HG02938 (cell line): Measurements from ENCODE around the gene SPPL3.
"Not testable (repeated sequence)": the region's sequence is repeated elsewhere in the genome, so short reads cannot be mapped to it uniquely, and the experiment has no call there.

Experiments used
- ATAC-seq: cut with Tn5 transposase; IDR thresholded peaks from one replicate; pipeline ENCODE4 v1.9.1; 2021; ENCODE audit warnings: mild to moderate bottlenecking, moderate library complexity; ENCODE audit not compliant: unreplicated experiment

Gene SPPL3

GRCh38 chr12:120792456-120792855 is 111.7 kb downstream of the SPPL3 start:
- not testable (repeated sequence) for ATAC-seq

DNA sequence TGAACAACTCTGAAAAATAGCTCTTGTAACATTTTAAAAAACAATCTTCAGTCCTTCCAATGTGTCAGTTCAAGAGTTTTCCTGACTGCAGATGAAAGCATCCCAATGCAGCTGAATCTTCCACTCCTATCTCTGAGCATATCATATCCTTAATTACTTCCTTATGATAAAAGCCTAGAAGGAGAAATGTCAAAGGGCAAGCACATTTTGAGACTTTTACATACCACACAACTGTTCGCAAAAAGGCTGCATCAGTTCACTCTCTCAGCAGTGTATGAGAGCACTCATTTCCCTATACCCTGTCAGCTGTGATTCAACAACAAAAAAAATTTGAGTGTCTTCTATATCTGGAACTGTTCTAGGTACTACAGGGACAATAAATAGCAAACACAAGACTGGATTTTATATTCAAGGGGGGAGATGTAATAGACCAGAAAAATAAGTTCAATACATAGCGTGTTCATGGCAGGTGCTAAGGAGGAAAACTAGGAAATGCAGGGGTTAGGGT is 112.4 kb downstream of the SPPL3 start:
- no peak for ATAC-seq

- no peak for ATAC-seq
Observed at GRCh38 chr12:120790114-120790513, 114.0 kb downstream of the SPPL3 start.

GRCh38 chr12:120787889-120788288 is 116.3 kb downstream of the SPPL3 start:
- no peak for ATAC-seq

DNA sequence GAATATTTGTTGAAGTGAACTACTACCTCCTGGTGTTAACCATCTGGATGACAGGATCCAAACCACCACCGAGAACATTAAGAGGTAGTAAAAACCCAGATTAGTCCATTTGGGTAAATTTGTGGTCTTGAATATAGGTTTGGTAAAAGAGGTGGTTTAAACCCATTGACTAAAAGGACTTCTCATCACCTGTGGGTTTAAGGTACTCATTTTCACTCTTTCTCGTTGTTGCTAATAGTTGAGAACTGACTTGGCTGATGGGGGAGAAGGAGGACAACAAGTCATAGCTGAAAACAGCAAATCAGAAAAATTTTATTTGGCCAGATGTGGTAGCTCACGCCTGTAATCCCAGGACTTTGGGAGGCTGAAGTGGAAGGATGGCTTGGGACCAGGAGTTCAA is 119.4 kb downstream of the SPPL3 start:
- ATAC-seq: no peak

DNA sequence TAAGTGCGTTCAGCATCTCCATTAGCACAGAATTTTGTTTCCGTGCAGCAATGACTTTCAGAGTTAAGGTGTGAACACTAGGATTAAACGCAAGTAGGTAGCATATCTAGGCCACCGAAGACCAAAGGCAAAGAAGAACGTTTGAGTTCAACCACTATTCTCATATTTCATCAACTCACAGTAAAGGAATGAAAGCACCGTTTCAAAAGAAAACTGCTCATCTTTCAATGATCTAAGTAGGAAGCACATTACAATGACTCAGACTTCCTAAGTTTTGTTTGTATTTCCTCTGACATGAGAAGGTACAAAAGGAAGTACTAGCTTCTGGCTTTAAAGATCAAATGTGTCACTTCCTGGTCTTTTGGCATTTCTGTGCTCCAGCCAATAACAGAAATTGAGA is 121.0 kb downstream of the SPPL3 start:
- ATAC-seq: no peak

- ATAC-seq: no peak
Observed at GRCh38 chr12:120775862-120776552, 128.2 kb downstream of the SPPL3 start.

DNA sequence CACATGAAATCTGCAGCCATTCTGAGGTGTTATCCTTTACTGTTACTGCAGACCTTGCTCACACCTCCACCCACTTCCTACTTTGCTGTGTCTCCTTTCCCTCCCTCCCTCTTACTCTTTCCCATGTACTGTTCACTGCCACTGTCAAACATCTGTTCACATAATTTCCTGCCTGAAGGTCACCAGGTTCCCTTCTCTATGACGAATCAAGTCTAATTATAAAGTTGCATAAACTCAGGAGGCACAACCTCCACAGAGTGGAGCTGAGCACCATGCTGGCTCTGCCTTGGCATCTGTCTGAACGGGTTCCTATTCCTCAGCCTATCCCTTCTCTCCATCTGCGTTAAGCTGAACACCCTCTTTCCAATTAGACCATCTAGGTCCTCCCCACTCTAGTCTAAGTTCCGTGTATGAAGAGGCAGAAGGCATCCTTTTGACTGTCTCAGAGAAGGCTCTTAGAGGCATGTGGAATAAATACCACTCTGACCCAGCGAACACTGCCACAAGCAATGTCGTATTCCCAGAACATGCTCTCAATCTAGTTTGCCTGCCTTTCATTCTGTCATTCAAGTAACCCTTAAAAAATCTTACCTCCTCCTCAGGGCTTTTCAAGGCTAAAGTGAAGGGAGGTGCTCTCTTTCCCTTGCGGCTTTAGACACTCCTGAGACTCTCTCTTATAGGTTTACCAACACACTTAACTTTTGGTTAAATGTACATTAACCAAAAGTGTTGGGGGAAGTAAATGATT is 129.8 kb downstream of the SPPL3 start:
- no peak for ATAC-seq

- ATAC-seq: no peak
Observed at GRCh38 chr12:120771097-120771496, 133.1 kb downstream of the SPPL3 start.

- ATAC-seq: no peak
Observed at GRCh38 chr12:120767071-120768024, 136.8 kb downstream of the SPPL3 start.

GRCh38 chr12:120766566-120766965 is 137.6 kb downstream of the SPPL3 start:
- ATAC-seq: no peak

GRCh38 chr12:120764816-120765215 is 139.3 kb downstream of the SPPL3 start:
- ATAC-seq: no peak

- ATAC-seq: no peak
Observed at GRCh38 chr12:120763250-120763649, 140.9 kb downstream of the SPPL3 start.

DNA sequence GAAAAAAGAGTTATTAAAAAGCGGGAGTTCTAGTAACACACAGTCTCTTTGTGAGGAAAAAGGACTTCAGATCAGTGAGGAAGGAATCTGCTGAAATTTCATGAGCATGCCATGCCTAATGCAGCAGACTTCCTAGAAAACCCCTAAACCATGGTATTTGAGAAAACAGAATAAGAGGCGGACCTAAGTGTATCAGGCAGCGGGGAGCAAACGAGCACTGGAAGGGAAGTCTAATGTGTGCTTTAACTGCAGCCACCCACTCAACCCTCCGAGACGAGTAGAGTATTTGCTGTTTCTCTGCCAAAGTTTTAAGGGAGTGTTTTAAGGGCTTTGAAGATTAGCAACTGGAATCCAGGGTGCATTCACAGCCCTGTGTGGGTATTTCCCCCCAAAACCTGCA is 142.1 kb downstream of the SPPL3 start:
- ATAC-seq: no peak

GRCh38 chr12:120761519-120761934 is 142.6 kb downstream of the SPPL3 start:
- no peak for ATAC-seq

GRCh38 chr12:120760349-120761254 is 143.6 kb downstream of the SPPL3 start:
- ATAC-seq: no peak

DNA sequence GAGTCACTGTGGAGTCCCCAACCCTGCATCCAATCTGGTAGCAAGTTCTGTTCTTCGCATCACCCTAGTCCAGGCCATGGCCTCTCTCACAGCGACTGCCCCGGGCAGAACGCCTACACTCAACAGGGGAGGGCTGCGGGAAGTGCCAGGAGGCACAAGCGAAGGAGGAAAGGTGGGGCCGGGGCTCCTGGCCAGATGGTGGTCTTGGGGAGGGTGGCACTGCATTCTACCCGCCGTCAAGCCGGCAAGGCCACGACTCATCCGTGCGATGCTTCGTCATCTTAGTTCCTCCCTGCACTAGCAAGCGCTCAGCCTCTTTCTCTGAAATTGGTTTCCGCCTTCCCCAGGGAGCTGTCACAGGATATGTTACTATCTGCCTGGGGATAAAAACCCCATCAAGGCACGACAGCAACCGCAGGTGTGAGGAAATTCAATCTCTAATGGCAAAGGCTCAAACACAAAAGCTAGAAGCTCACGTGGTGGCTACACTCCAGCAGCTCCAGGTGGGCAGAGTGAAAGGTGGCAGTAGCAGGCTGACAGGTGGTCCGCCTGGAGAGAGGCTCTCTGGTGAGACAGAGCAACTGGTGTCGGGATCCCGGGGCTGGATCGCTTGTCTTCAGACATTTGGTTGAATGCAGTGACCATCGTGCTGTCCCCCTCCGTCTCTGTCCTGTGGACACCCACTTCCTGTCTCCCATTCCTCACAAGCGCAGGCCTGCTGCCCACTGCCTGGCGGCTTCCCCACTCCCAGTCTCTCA is 144.4 kb downstream of the SPPL3 start:
- ATAC-seq: no peak

DNA sequence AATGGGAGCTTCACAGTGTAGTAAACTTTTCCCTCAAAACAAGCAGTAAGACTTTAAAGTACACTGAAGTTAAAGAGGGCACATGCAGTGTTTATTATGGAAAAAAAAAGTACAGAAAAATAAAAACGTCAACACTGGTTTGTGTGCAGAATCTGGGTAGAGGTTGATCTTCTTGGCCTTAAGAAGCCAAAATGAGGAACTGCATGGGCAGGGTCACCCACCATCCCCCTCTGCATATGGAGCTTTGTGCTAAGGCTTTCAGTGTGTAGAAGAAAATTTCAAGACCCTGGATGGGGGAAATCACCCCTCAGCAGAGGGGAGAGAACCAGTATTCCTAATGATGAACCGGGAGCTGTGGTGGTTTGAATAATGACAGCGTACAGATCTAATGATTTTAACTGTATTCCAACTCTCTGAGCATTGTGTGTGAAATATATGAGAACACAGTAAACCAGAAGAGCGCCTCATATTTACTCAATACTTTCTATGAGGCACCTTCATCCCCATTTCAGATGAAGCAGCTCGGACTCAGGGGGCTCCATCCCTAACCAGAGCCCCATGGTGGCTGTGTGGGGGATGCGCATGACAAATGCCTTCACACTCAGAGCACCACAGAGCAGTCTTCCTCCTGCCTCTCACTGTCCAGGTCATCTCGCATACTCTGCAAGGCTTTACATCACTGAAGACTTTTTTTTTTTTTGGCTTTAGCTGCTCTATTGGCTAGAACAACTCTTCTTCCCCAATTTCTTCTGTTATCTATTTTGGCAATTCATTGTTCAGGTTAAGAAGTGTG is 145.2 kb downstream of the SPPL3 start:
- ATAC-seq: no peak

DNA sequence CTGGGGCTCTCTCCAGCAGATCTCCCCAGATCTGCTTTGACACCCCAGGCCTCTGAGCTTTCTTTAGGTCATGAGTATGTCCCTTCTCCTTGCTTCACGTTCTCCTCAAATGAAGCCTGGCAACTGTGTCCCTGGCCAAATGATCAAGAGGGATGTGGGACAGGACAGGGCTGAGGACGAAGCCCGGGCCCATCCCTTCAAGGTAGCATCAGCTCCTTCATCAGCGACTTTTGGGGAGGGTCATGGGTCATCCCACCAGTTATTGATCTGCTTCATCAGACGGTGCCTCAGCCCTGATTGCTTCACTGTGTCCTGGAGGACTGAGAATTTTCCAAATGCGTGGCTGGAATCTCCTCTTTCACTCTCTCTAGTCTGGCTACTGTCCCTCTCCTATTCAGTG is 146.2 kb downstream of the SPPL3 start:
- no peak for ATAC-seq
